SK-N-SH (cell line): ENCODE data around the gene TIAM2. TPM values are rescaled to one million over a fixed set of nuclear protein-coding genes. Genes with fewer than 3 reads are reported as not detected.

Experiments
- CTCF ChIA-PET: fragments of 300-600, 350-600 bp; formaldehyde crosslinking; extraction: SDS; loops from one replicate; lab custom pipeline; 2021; lab: Yijun Ruan, JAX
- POLR2A ChIA-PET: fragments of 350-600 bp; sonication (Branson Sonifier 250); formaldehyde crosslinking; extraction: SDS; loops from one replicate; lab custom pipeline; 2020; ENCODE audit warnings: antibody characterized with exemption, inconsistent platforms; lab: Yijun Ruan, JAX
- DNase-seq: peaks from one replicate; pipeline ENCODE4 v3.0.0; 2012
- H2AFZ ChIP-seq: fragments of 200-600 bp; sonication (generic); 2 replicates; pipeline ENCODE4 v1.8.1; 2016; ENCODE audit warnings: antibody characterized with exemption, mild to moderate bottlenecking, low read depth
- H3F3A ChIP-seq: fragments of 200-600 bp; sonication (generic); replicated peaks from 2 replicates; pipeline ENCODE3; 2016; ENCODE audit warnings: antibody characterized with exemption, mild to moderate bottlenecking; ENCODE audit not compliant: insufficient read depth
- H3K27ac ChIP-seq, 2 experiments: fragments of 200-500 bp in 1 of 2; fragments of 200-600 bp in 1 of 2; sonication (Bioruptor generic) in 1 of 2; sonication (generic), shearing (Covaris generic) in 1 of 2; 2 replicates each; pipeline versions ENCODE4 v1.5.1 to v1.6.1; 2014 to 2016; ENCODE audit warnings: low read depth in 2 of 2, inconsistent platforms in 1 of 2, low read length in 1 of 2, mild to moderate bottlenecking in 1 of 2, mixed read lengths in 1 of 2
- H3K27me3 ChIP-seq: fragments of 200-600 bp; sonication (generic), shearing (Covaris generic); 2 replicates; pipeline ENCODE4 v1.6.1; 2016; ENCODE audit warnings: mixed run types; ENCODE audit not compliant: insufficient read depth
- H3K36me3 ChIP-seq, 2 experiments: fragments of 200-500 bp in 1 of 2; fragments of 200-600 bp in 1 of 2; sonication (Bioruptor generic) in 1 of 2; sonication (generic) in 1 of 2; replicated peaks in 1 of 2; 2 replicates each; pipeline versions ENCODE3 to v1.5.1; 2014 to 2016; ENCODE audit warnings: low read length in 1 of 2, mild to moderate bottlenecking in 1 of 2; ENCODE audit not compliant: insufficient read depth in 2 of 2, control insufficient read depth in 1 of 2
- H3K4me1 ChIP-seq, 2 experiments: fragments of 200-500 bp in 1 of 2; fragments of 200-600 bp in 1 of 2; sonication (Bioruptor generic) in 1 of 2; sonication (generic), shearing (Covaris generic) in 1 of 2; 2 replicates each; pipeline versions ENCODE4 v1.5.1 to v1.6.1; 2014 to 2016; ENCODE audit warnings: low read depth in 1 of 2, low read length in 1 of 2, mixed run types in 1 of 2; ENCODE audit not compliant: insufficient read depth in 2 of 2, control insufficient read depth in 1 of 2
- H3K4me2 ChIP-seq: fragments of 200-600 bp; sonication (generic), shearing (Covaris generic); 2 replicates; pipeline ENCODE4 v1.6.1; 2017; ENCODE audit warnings: mixed run types
- H3K4me3 ChIP-seq, 2 experiments: fragments of 200-500 bp in 1 of 2; fragments of 200-600 bp in 1 of 2; sonication (Bioruptor generic) in 1 of 2; sonication (generic), shearing (Covaris generic) in 1 of 2; 2 replicates each; pipeline versions ENCODE4 v1.5.1 to v1.8.1; 2014 to 2016; ENCODE audit warnings: low read depth in 2 of 2, inconsistent platforms in 1 of 2, low read length in 1 of 2, mild to moderate bottlenecking in 1 of 2, mixed read lengths in 1 of 2, moderate library complexity in 1 of 2
- H3K79me2 ChIP-seq: fragments of 200-600 bp; sonication (generic); 2 replicates; pipeline ENCODE4 v1.8.1; 2017; ENCODE audit warnings: mild to moderate bottlenecking; ENCODE audit not compliant: insufficient read depth
- H3K9ac ChIP-seq: fragments of 200-600 bp; sonication (generic); 2 replicates; pipeline ENCODE4 v1.6.1; 2017; ENCODE audit warnings: mixed run types
- H3K9me2 ChIP-seq: fragments of 200-600 bp; sonication (generic); 2 replicates; pipeline ENCODE4 v1.6.1; 2017; ENCODE audit warnings: mixed run types
- H3K9me3 ChIP-seq: fragments of 200-600 bp; sonication (generic); 2 replicates; pipeline ENCODE4 v1.6.1; 2017; ENCODE audit warnings: mixed run types, mild to moderate bottlenecking, moderate library complexity
- H4K20me1 ChIP-seq: fragments of 200-600 bp; sonication (generic); 2 replicates; pipeline ENCODE4 v1.6.1; 2017; ENCODE audit warnings: mild to moderate bottlenecking, mixed run types; ENCODE audit not compliant: insufficient read depth
- CHD2 ChIP-seq: fragments of 150-350 bp; IDR thresholded peaks from 2 replicates; pipeline ENCODE4 v1.6.1; 2018; ENCODE audit warnings: low read length; ENCODE audit not compliant: partially characterized antibody
- EP300 ChIP-seq, 2 experiments: IDR thresholded peaks; 2 replicates each; pipeline versions ENCODE4 v1.4.0 to v1.6.1; 2012; ENCODE audit warnings: borderline replicate concordance in 1 of 2, low read depth in 1 of 2, low read length in 1 of 2
- FOXJ3 ChIP-seq: sonication (generic); formaldehyde crosslinking; IDR thresholded peaks from 2 replicates; pipeline ENCODE4 v1.5.1; 2020; ENCODE audit warnings: mild to moderate bottlenecking, missing genetic modification reagents
- FOXM1 ChIP-seq: IDR thresholded peaks from 2 replicates; pipeline ENCODE4 v1.4.0; 2012; ENCODE audit warnings: low read depth, mild to moderate bottlenecking
- GATA2 ChIP-seq: sonication (generic); formaldehyde crosslinking; IDR thresholded peaks from 2 replicates; pipeline ENCODE4 v1.5.0; 2020; ENCODE audit warnings: mild to moderate bottlenecking, missing genetic modification reagents
- MXI1 ChIP-seq: IDR thresholded peaks from 2 replicates; pipeline ENCODE4 v1.6.1; 2012; ENCODE audit warnings: mild to moderate bottlenecking, low read depth, low read length, improper control_type of control experiment
- POLR2AphosphoS5 ChIP-seq: IDR thresholded peaks from 2 replicates; pipeline ENCODE4 v1.6.1; 2012; ENCODE audit warnings: low read depth, low read length
- RAD21 ChIP-seq: IDR thresholded peaks from 2 replicates; pipeline ENCODE4 v1.6.1; 2012; ENCODE audit warnings: mild to moderate bottlenecking, low read length
- RCOR1 ChIP-seq: fragments of 150-350 bp; IDR thresholded peaks from 2 replicates; pipeline ENCODE4 v1.6.1; 2017; ENCODE audit warnings: antibody characterized with exemption, low read length
- RXRA ChIP-seq: IDR thresholded peaks from 2 replicates; pipeline ENCODE4 v1.4.0; 2012; ENCODE audit warnings: low read depth, mild to moderate bottlenecking, borderline replicate concordance
- SMC3 ChIP-seq: IDR thresholded peaks from 2 replicates; pipeline ENCODE4 v1.6.1; 2012; ENCODE audit warnings: low read depth, low read length, improper control_type of control experiment
- TEAD4 ChIP-seq: IDR thresholded peaks from 2 replicates; pipeline ENCODE4 v1.4.0; 2012; ENCODE audit warnings: mild to moderate bottlenecking, borderline replicate concordance; ENCODE audit not compliant: insufficient read depth
- YY1 ChIP-seq: IDR thresholded peaks from 2 replicates; pipeline ENCODE4 v1.4.0; 2012; ENCODE audit warnings: low read depth, mild to moderate bottlenecking
- WGBS: methylation state at CpG from one replicate; pipeline ENCODE4 v1.1.6; 2017; ENCODE audit warnings: low lambda C conversion rate; 5-methylcytosine and 5-hydroxymethylcytosine counted together
- polyA plus RNA-seq, 3 experiments: library from polyadenylated mRNA; depleted of rRNA; stranded (reverse); fragments of >200 nt; gene quantifications; 2 replicates each; pipeline ENCODE4 v1.2.3, GENCODE V29; 2012
- TF ChIP-seq, protein P1 (sequence below): fragments of 150-350 bp; IDR thresholded peaks from 2 replicates; pipeline ENCODE4 v1.6.1; 2017; ENCODE audit warnings: antibody characterized with exemption, low read length, low read depth, borderline replicate concordance
- TF ChIP-seq, protein P2 (sequence below): IDR thresholded peaks from 2 replicates; pipeline ENCODE4; 2012
- TF ChIP-seq, protein P3 (sequence below): IDR thresholded peaks from 2 replicates; pipeline ENCODE4 v1.4.0; 2012; ENCODE audit warnings: low read depth

TIAM2 gene
- polyA plus RNA-seq, 1 of the 3 experiments (the other 2 are of a cell fraction) = 13.6 TPM

GRCh38 chr6:155078331-155078745 is 83.2 kb downstream of the TIAM2 start:
- POLR2A ChIA-PET = no interaction called here
- no peak overlapping the region for H2AFZ ChIP-seq
- H4K20me1 ChIP-seq = no peaks in the 10 kb centered on the region

GRCh38 chr6:155079985-155080452 is 84.9 kb downstream of the TIAM2 start:
- no peak overlapping the region for H3K27ac ChIP-seq

More at GRCh38 chr6:155078331-155078745, 83.2 kb downstream of the TIAM2 start:
- H3K4me2 ChIP-seq = no peak overlapping the region
- H3K36me3 ChIP-seq = no peaks in the 10 kb centered on the region
- H3K9ac ChIP-seq = no peak overlapping the region
- no peaks in the 10 kb centered on the region for H3K79me2 ChIP-seq
- H3K4me1 ChIP-seq = peaks cover 0 to 2% of the 10 kb centered on the region in 2 experiments; a peak in 1 of 4 replicates
- H3K4me3 ChIP-seq = no peak overlapping the region
- H3K9me2 ChIP-seq = no peaks in the 10 kb centered on the region
- DNase-seq = no peak
- no peaks in the 10 kb centered on the region for H3K9me3 ChIP-seq
- H3F3A ChIP-seq = no peaks in the 10 kb centered on the region
- whole genome bisulfite sequencing = 87% methylated on average over 7 of the region's 8 CpGs
- no peaks in the 10 kb centered on the region for H3K27me3 ChIP-seq
- CTCF ChIA-PET = no interaction called here
- TF ChIP-seq TEAD4 (no peak), YY1 (no peak), GATA2 (CRISPR knock-in tag) (no peak), FOXJ3 (CRISPR knock-in tag) (no peak), RAD21 (no peak), FOXM1 (no peak), EP300 (IDR thresholded peaks at IDR 0.05; ENCODE audit: borderline replicate concordance in 1 of 2, low read depth in 1 of 2, low read length in 1 of 2) (no peak), MXI1 (no peak), POLR2AphosphoS5 (no peak), CHD2 (no peak), RXRA (no peak), RCOR1 (no peak), SMC3 (no peak)
- TF ChIP-seq, protein P1, sequence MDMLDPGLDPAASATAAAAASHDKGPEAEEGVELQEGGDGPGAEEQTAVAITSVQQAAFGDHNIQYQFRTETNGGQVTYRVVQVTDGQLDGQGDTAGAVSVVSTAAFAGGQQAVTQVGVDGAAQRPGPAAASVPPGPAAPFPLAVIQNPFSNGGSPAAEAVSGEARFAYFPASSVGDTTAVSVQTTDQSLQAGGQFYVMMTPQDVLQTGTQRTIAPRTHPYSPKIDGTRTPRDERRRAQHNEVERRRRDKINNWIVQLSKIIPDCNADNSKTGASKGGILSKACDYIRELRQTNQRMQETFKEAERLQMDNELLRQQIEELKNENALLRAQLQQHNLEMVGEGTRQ = no peak
- TF ChIP-seq, protein P2, sequence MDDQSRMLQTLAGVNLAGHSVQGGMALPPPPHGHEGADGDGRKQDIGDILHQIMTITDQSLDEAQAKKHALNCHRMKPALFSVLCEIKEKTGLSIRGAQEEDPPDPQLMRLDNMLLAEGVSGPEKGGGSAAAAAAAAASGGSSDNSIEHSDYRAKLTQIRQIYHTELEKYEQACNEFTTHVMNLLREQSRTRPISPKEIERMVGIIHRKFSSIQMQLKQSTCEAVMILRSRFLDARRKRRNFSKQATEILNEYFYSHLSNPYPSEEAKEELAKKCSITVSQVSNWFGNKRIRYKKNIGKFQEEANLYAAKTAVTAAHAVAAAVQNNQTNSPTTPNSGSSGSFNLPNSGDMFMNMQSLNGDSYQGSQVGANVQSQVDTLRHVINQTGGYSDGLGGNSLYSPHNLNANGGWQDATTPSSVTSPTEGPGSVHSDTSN = no peak
- TF ChIP-seq, protein P3, sequence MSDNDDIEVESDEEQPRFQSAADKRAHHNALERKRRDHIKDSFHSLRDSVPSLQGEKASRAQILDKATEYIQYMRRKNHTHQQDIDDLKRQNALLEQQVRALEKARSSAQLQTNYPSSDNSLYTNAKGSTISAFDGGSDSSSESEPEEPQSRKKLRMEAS = no peak
- H3K27ac ChIP-seq = no peak overlapping the region

More at GRCh38 chr6:155079985-155080452, 84.9 kb downstream of the TIAM2 start:
- Histone ChIP-seq H3K36me3 (no peaks in the 10 kb centered on the region), H4K20me1 (no peaks in the 10 kb centered on the region), H3K79me2 (no peaks in the 10 kb centered on the region), H3K9ac (no peak overlapping the region), H3F3A (peaks cover 9% of the 10 kb centered on the region), H3K4me2 (no peak overlapping the region), H3K9me2 (no peaks in the 10 kb centered on the region), H3K4me1 (peaks cover 0 to 2% of the 10 kb centered on the region in 2 experiments; a peak in 1 of 4 replicates), H3K9me3 (no peaks in the 10 kb centered on the region), H3K4me3 (no peak overlapping the region), H2AFZ (no peak overlapping the region), H3K27me3 (no peaks in the 10 kb centered on the region)
- DNase-seq = no peak
- TF ChIP-seq RXRA (no peak), MXI1 (no peak), FOXJ3 (CRISPR knock-in tag) (no peak)
- CTCF ChIA-PET = no interaction called here
- WGBS = 88% methylated on average over 7 of the region's 7 CpGs
- POLR2A ChIA-PET = no interaction called here
